HUES64 (cell line): ENCODE measurements around the gene PLXNC1.

Source experiments
- H3K27ac ChIP-seq: 2 replicates; pipeline ENCODE4 v1.7.0; 2013; ENCODE audit warnings: low read depth, low read length, inconsistent platforms
- H3K27me3 ChIP-seq: 2 replicates; pipeline ENCODE4 v1.6.1; 2013; ENCODE audit warnings: mild to moderate bottlenecking, low read length; ENCODE audit not compliant: insufficient read depth
- H3K36me3 ChIP-seq: 2 replicates; pipeline ENCODE4 v1.6.1; 2013; ENCODE audit warnings: mild to moderate bottlenecking, low read length; ENCODE audit not compliant: insufficient read depth
- H3K4me1 ChIP-seq: 2 replicates; pipeline ENCODE4 v1.6.1; 2013; ENCODE audit warnings: mild to moderate bottlenecking, low read length, moderate library complexity; ENCODE audit not compliant: insufficient read depth
- H3K4me3 ChIP-seq: 2 replicates; pipeline ENCODE4 v1.5.1; 2013; ENCODE audit warnings: mild to moderate bottlenecking, low read length, moderate library complexity
- H3K9ac ChIP-seq: 2 replicates; pipeline ENCODE4 v1.6.1; 2013; ENCODE audit warnings: mild to moderate bottlenecking, low read depth, low read length
- H3K9me3 ChIP-seq: 2 replicates; pipeline ENCODE4 v1.6.1; 2013; ENCODE audit warnings: low read depth, low read length; ENCODE audit not compliant: insufficient read depth
- WGBS: fragments of 150-250, 120-280 bp; methylation state at CpG from one replicate; pipeline ENCODE4 v1.1.7; 2013; ENCODE audit warnings: missing lambda C conversion rate; 5-methylcytosine and 5-hydroxymethylcytosine counted together

The PLXNC1 gene

DNA sequence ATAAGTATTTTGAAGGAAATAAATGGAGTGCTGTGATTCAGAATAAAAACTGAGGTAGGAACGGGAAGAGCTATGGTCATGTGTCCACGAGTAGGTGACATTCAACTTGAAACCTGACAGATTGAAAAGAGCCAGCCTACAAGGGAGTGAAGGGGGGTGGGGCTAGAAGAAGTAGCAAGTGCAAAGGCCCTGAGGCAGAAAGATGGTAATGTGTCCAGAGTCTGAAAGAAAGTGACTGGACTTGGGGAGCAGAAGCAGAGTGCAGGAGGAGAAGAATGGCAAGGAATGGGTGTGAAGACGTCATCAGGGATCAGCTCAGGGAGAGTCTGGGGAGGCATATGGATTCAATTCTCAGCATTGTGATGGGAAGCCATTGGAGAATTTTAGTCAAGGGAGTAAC lies 13.7 kb downstream of the PLXNC1 start:
- no peak overlapping the region for H3K4me3 ChIP-seq
- H3K27ac ChIP-seq = no peak overlapping the region
- H3K36me3 ChIP-seq = no peaks in the 10 kb centered on the region
- H3K9ac ChIP-seq = no peak overlapping the region
- no peaks in the 10 kb centered on the region for H3K9me3 ChIP-seq
- peaks cover 22% of the 10 kb centered on the region for H3K4me1 ChIP-seq
- H3K27me3 ChIP-seq = peaks cover 73% of the 10 kb centered on the region
- 91% methylated on average over 3 of the region's 3 CpGs for WGBS

DNA sequence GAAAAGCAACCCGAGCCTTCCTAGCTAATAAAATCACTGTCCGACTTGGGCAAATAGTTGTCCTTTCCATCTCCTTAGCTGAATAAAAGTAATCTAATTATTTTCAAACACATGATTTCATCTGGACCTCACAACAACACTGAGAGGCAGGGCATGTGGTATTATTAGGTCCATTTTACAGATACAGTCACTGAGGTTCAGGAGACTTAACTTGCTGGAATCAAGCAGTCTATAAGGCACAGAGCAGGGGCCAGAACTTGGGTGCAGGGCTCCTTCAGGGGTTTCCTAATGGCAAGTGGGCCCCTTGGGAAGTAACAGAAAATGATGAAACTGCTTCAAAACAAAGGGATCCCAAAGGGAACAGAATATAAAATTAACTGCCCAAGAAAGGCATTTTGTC lies 15.5 kb downstream of the PLXNC1 start:
- H3K4me3 ChIP-seq = no peak overlapping the region
- 98% methylated on average over 2 of the region's 2 CpGs for WGBS
- peaks cover 76% of the 10 kb centered on the region for H3K27me3 ChIP-seq
- no peaks in the 10 kb centered on the region for H3K36me3 ChIP-seq
- no peak overlapping the region for H3K9ac ChIP-seq
- H3K27ac ChIP-seq = no peak overlapping the region
- no peaks in the 10 kb centered on the region for H3K9me3 ChIP-seq
- H3K4me1 ChIP-seq = peaks cover 25% of the 10 kb centered on the region

DNA sequence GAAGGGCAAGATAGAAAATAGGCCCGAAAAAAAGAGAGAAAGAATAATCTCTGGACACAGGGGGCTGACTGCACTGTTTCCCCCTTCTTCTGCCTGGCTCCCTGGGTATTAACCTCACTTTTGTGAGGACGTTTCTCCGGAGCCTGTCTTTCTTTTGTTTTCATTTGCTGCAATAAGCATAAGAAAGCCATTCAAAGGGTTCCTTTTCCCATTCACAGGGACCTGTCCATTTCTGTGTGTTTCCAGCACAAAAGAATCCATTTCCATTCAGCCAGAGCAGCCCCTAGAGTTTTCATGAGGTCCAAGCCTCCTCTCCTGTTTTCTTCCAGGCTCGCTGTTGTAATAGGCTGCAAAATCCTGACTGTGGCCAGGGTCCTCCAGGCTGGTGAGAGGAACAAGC lies 16.8 kb downstream of the PLXNC1 start:
- H3K4me1 ChIP-seq = peaks cover 26% of the 10 kb centered on the region
- H3K9me3 ChIP-seq = no peaks in the 10 kb centered on the region
- H3K4me3 ChIP-seq = peak overlapping the region; percentile 12; the same call in 1 of the 2 replicates
- WGBS = 18% methylated on average over 4 of the region's 4 CpGs
- peaks cover 77% of the 10 kb centered on the region for H3K27me3 ChIP-seq
- peak overlapping the region; percentile 21; the same call in 1 of the 2 replicates for H3K27ac ChIP-seq
- H3K36me3 ChIP-seq = no peaks in the 10 kb centered on the region
- no peak overlapping the region for H3K9ac ChIP-seq

DNA sequence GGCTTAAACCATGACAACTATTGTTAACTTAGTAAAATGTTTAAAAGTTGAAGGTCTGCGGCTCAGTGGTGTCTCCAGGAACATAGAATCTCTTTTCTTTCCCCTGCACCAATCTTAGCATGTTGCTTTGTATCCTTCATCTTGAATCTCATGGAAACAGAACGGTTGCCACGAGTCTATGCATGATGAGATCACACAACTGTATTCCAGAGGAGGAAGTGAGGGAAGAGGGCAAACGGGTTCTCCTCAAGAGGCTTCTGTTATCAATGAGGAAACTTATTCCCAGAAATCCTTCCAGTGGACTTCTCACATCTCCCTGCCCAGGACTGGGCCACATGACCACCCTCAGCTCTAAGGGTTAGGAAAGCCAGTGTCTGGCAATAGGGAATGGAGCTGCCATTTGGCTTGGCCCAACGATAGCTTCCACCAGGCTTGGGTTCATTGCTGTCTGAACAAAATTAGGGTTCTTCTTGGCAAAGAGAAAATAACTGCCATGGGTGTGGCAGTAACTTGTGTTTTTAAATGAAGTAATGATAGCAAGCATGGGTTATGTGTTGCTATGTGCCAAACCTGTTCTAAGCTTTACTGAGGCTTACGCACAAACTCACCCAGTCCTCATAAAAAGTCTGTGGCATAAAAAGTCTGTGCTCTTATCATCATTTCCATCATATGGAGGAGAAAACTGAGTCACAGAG lies 17.4 kb downstream of the PLXNC1 start:
- Histone ChIP-seq H3K27ac (no peak overlapping the region; the same call in 1 of the 2 replicates), H3K9me3 (no peaks in the 10 kb centered on the region), H3K36me3 (no peaks in the 10 kb centered on the region), H3K9ac (no peak overlapping the region), H3K4me3 (no peak overlapping the region), H3K27me3 (peaks cover 82% of the 10 kb centered on the region), H3K4me1 (peaks cover 32% of the 10 kb centered on the region)
- 83% methylated on average over 6 of the region's 6 CpGs for WGBS

DNA sequence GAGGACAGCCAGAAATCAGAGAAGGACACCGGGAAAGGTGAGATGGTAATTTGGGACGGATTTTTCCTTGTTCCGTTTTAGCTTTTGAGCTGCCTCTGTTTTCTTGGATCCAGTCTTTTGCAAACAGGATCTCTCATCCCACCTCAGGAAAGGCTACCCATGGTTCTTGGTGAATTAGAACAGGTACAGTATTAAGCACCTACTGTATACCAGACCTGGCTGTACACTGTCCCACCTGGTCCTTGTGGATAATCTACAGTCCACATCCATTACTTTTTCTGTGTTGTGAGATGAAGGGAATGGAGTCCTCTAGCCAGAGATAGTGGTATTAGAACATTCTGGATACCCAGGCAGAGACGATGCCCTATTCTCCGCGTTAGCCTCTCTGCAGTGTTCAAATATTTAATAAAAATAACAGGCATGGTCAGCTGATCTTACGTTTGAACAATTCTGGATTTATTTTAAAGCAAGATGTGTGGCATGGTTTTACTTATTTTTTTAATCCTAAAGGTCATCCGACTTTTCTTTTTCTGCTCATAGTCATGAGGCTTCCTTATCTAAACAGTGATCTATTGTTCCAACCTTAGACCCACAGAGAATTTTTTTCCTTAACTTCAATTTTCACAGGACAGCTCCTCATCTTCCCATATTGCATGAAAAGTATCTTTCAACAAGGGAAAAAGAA lies 18.8 kb downstream of the PLXNC1 start:
- peaks cover 39% of the 10 kb centered on the region for H3K4me1 ChIP-seq
- H3K4me3 ChIP-seq = no peak overlapping the region
- H3K36me3 ChIP-seq = no peaks in the 10 kb centered on the region
- H3K27me3 ChIP-seq = peaks cover 96% of the 10 kb centered on the region
- no peak overlapping the region for H3K27ac ChIP-seq
- 94% methylated on average over 8 of the region's 8 CpGs for WGBS
- H3K9ac ChIP-seq = no peak overlapping the region
- H3K9me3 ChIP-seq = no peaks in the 10 kb centered on the region

DNA sequence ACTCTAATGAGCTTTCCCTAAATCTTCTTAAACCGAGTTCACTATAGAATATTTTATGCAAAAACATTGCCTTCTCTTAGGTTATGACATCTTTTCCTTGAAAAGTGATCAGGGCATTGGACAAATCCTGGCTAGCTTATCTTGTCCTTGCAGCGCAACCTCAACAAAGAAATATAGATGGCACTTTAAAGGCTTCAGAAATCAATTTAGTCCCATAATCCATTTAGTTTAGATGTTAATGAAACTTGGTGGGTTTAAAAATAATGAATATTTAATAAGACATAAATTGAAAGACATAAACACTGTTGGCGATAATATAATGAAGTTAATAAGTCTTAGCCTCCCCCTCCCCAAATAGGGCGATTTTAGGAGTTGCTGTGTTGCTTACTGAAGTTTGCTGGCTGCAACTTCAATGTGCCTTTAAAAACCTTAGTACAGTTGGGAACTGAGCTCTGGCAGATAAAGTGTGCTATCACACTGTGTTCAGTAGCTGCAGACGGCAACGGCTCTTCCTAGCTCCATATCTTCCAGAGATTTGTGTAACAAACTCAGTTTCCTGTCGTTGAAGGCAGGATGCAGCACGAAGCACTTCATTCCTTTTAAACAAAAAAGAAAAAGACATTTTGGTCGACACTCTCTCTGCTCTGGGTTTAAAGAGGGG lies 19.5 kb downstream of the PLXNC1 start:
- WGBS = 69% methylated on average over 8 of the region's 9 CpGs
- Histone ChIP-seq H3K27me3 (peaks cover 98% of the 10 kb centered on the region), H3K4me1 (peaks cover 41% of the 10 kb centered on the region), H3K27ac (no peak overlapping the region), H3K36me3 (no peaks in the 10 kb centered on the region), H3K4me3 (no peak overlapping the region), H3K9ac (no peak overlapping the region), H3K9me3 (no peaks in the 10 kb centered on the region)

DNA sequence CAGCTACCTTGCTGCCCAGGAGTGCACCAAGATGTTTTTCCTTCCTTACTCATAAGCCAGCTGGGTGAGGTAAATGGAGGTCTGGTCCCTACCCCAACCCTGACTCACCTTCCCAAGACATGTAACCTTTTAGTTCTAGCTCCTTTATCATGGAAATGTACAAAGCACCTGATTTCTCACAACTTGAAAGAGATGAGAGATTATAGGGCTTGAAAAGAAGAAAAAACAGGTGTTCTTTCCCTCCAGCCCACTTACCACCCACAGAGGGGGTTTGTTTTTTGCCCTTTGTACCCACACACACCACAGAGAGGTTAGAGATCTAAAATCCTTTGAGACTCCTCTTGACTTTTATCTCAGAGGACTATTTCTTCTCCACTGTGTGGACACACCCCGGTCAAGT lies 21.1 kb downstream of the PLXNC1 start:
- peaks cover 100% of the 10 kb centered on the region for H3K27me3 ChIP-seq
- H3K27ac ChIP-seq = no peak overlapping the region
- no peaks in the 10 kb centered on the region for H3K36me3 ChIP-seq
- H3K9me3 ChIP-seq = no peaks in the 10 kb centered on the region
- H3K9ac ChIP-seq = no peak overlapping the region
- H3K4me1 ChIP-seq = peaks cover 36% of the 10 kb centered on the region
- H3K4me3 ChIP-seq = no peak overlapping the region
- no CpG with 5 or more reads among the region's 1 CpG for WGBS

DNA sequence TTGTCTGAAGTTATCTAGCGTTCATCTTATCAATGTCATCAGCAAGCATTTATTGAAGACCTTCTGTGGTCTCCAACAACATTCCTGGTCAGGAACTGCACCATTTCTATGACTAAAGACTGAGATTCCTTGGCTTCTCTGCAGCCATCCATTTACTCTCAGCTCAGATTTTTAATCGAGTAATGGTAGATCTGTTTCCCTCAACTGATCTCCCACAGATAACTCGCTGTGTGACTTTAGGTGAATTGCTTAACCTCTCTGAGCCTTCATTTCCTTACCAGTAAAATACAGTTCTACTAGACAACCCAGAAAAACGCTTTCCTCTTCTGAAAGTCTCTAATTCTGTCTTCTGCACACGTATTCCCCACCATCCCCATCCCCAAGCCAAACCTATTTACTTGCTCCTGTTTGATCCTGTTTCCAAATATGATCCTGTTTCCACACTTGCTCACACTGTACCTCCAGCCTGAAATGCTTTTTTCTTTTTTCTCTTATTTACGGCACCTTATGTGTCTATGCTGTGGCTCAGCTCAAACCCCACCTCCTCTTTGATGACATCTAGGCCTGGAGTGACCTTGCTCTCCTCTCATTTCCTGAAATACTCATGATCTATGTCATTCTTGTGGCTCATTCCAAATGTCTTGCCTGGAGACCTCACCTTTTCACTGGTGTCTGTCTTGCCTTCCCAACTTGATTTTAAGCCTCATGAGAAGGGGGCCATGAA lies 21.8 kb downstream of the PLXNC1 start:
- Histone ChIP-seq H3K4me3 (no peak overlapping the region), H3K27ac (no peak overlapping the region), H3K27me3 (peaks cover 100% of the 10 kb centered on the region), H3K36me3 (no peaks in the 10 kb centered on the region), H3K4me1 (peaks cover 30% of the 10 kb centered on the region), H3K9me3 (no peaks in the 10 kb centered on the region), H3K9ac (no peak overlapping the region)
- WGBS = 85% methylated on average over 6 of the region's 6 CpGs

DNA sequence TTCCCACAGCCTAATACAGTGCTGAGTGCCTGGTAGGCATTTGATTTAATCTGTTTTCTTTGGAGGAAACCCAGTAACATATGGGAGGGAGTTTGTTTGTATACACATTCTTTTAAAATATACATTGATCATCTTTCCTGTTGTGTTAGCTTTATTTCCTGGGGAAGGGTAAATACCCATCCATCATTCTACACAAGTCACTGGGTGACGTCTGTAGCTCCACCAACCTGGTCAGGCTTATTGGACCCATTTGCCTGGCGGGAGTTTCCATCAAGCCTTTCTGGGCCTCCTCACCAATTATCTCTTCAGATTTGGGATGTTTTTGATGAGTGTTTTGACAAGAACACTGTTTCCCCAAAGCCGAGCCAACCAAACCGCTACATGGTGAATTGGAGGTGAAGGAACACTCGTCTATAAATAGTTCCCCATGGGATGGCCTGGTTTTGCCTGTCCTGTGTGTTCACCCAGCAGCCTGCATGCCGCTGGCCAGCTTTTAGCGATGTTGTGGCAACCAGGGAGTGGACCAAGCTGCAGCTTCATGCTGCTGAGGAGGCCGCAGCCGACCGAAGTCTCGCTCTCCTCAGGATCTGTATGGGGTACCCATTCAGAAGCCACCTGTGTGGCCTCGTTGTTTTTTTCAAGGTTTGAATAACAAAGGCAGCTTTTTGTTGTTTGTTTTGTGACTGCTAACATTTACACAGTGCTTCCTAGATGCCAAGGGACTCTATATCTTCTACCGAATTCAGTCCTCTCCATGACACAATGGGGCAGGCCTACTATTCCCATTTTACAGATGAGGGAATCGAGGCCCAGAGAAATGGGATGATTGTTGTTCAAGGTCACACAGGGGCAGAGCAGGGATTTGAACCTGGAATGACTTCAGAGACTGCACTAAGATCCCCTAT lies 22.6 kb downstream of the PLXNC1 start:
- Histone ChIP-seq H3K27ac (no peak overlapping the region), H3K4me1 (peaks cover 22% of the 10 kb centered on the region), H3K9me3 (no peaks in the 10 kb centered on the region), H3K4me3 (no peak overlapping the region), H3K9ac (no peak overlapping the region), H3K27me3 (peaks cover 100% of the 10 kb centered on the region), H3K36me3 (no peaks in the 10 kb centered on the region)
- 61% methylated on average over 14 of the region's 14 CpGs for WGBS

DNA sequence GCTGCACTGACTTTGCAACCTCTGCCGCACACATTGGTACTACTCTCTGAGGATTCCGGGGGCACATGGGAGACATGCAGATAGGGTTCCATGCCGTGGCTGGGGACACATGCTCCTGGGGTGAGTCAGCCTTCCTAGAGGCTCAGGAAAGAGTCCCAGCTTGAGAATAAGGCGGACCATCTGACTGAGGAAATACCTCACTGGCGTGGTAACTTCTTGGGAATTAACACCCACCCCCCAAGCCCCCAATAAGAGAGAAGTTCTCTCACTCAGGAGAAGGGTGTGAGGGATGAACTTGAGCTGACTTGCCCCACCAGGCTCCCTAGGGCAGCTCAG lies 23.2 kb downstream of the PLXNC1 start:
- no peak overlapping the region for H3K9ac ChIP-seq
- H3K36me3 ChIP-seq = no peaks in the 10 kb centered on the region
- H3K4me3 ChIP-seq = no peak overlapping the region
- H3K27me3 ChIP-seq = peaks cover 100% of the 10 kb centered on the region
- H3K27ac ChIP-seq = no peak overlapping the region
- no peaks in the 10 kb centered on the region for H3K9me3 ChIP-seq
- peaks cover 20% of the 10 kb centered on the region for H3K4me1 ChIP-seq
- 87% methylated on average over 5 of the region's 5 CpGs for WGBS
